ENCODE results near the gene USP34. TPM values are rescaled to one million over a fixed set of nuclear protein-coding genes. Genes with fewer than 3 reads are reported as not detected.
A peak's percentile ranks its signal among the peaks of the same experiment; 100 is the strongest.
"Not testable (repeated sequence)": the region's sequence is repeated elsewhere in the genome, so short reads cannot be mapped to it uniquely, and the experiment has no call there.

Gene USP34
- total and polyA plus RNA-seq, 5 experiments from 2014 or later: 14.5 to 157 (median 19.1) TPM

GRCh38 chr2:61387588-61387987 lies 83.3 kb downstream of the USP34 start:
- H3K27ac Mint-ChIP-seq, DNase-seq, ATAC-seq, H3K9me3 Mint-ChIP-seq, H3K4me1 Mint-ChIP-seq, H3K4me3 Mint-ChIP-seq, H3K27me3 Mint-ChIP-seq: not testable (repeated sequence)
- peaks cover 0 to 69% (median 13%) of the 10 kb centered on the region in 3 donors for H3K36me3 Mint-ChIP-seq
- POLR2A ChIA-PET: interaction anchor here (0.7 to 0.8 kb wide), 2 partner anchors 86 to 125 kb away, joined by 3 read pairs; no protein-coding TSS in a partner anchor

- peaks cover 0 to 20% (median 12%) of the 10 kb centered on the region in 4 donors for H3K4me1 Mint-ChIP-seq
- H3K27me3 Mint-ChIP-seq, DNase-seq, H3K4me3 Mint-ChIP-seq, H3K9me3 Mint-ChIP-seq, ATAC-seq: not testable (repeated sequence)
- H3K27ac Mint-ChIP-seq: peak overlapping the region in 2 of 10 donors; percentile 33 to 53
- POLR2A ChIA-PET: interaction anchor here (0.6 kb wide), 1 partner anchor 129 kb away, joined by 3 read pairs; no protein-coding TSS in a partner anchor
- H3K36me3 Mint-ChIP-seq: peaks cover 12 to 79% (median 44%) of the 10 kb centered on the region in 3 donors
These were observed 90.0 kb downstream of the USP34 start for GRCh38 chr2:61380882-61381197.

GRCh38 chr2:61380056-61380881 lies 90.6 kb downstream of the USP34 start:
- Mint-ChIP-seq H3K27me3 (no peaks in the 10 kb centered on the region), H3K27ac (peak overlapping the region in 2 of 10 donors; percentile 20 to 53), H3K4me1 (peaks cover 0 to 20% (median 12%) of the 10 kb centered on the region in 4 donors), H3K4me3 (no peak overlapping the region), H3K36me3 (peaks cover 12 to 81% (median 48%) of the 10 kb centered on the region in 3 donors), H3K9me3 (no peaks in the 10 kb centered on the region)
- POLR2A ChIA-PET: interaction anchor here (0.9 kb wide), 1 partner anchor 498 kb away, joined by 3 read pairs; no protein-coding TSS in a partner anchor
- DNase-seq: no peak
- no peak for ATAC-seq

DNA sequence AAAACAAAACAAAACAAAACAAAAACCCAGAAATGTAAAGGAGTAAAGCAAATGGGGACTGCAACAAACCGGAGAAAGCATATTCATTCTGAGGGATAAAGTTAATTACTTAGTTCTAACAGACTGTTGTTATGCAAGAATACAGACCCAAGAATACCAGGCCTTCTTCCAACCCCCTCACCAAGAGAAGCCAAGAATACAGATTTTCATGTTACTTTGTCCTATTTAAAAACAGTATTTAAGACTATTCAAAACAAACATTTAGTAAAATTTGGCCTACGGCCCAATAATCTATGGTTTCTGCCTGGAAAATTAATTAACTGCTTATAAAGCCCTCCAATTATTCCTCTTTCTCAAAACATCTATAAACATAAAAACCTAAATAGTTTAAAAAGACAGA lies 91.4 kb downstream of the USP34 start:
- Mint-ChIP-seq H3K36me3 (peaks cover 12 to 84% (median 53%) of the 10 kb centered on the region in 3 donors), H3K4me3 (peak overlapping the region in 1 of 10 donors; percentile 28)
- ATAC-seq: no peak

GRCh38 chr2:61378281-61378680 lies 92.6 kb downstream of the USP34 start:
- H3K27me3 Mint-ChIP-seq: no peaks in the 10 kb centered on the region
- H3K36me3 Mint-ChIP-seq: peaks cover 12 to 94% (median 58%) of the 10 kb centered on the region in 3 donors
- no peaks in the 10 kb centered on the region for H3K9me3 Mint-ChIP-seq
- POLR2A ChIA-PET: no interaction called here
- peaks cover 5 to 20% (median 16%) of the 10 kb centered on the region in 4 donors for H3K4me1 Mint-ChIP-seq
- no peak for DNase-seq
- H3K4me3 Mint-ChIP-seq: no peak overlapping the region
- no peak for ATAC-seq
- no peak overlapping the region for H3K27ac Mint-ChIP-seq

More for the DNA sequence above, 91.4 kb downstream of the USP34 start:
- POLR2A ChIA-PET: interaction anchor here (0.9 kb wide), 1 partner anchor 499 kb away, joined by 3 read pairs; no protein-coding TSS in a partner anchor
- no peak for DNase-seq
- Mint-ChIP-seq H3K27me3 (no peaks in the 10 kb centered on the region), H3K9me3 (no peaks in the 10 kb centered on the region), H3K27ac (peak overlapping the region in 3 of 10 donors; percentile 20 to 76 (median 34)), H3K4me1 (peaks cover 4 to 20% (median 13%) of the 10 kb centered on the region in 4 donors)

GRCh38 chr2:61377046-61377445 lies 93.8 kb downstream of the USP34 start:
- Mint-ChIP-seq H3K9me3 (no peaks in the 10 kb centered on the region), H3K27ac (no peak overlapping the region), H3K4me1 (peaks cover 6 to 16% (median 14%) of the 10 kb centered on the region in 4 donors), H3K4me3 (no peak overlapping the region), H3K27me3 (no peaks in the 10 kb centered on the region), H3K36me3 (peaks cover 12 to 93% (median 53%) of the 10 kb centered on the region in 3 donors)
- ATAC-seq: no peak
- POLR2A ChIA-PET: no interaction called here
- DNase-seq: no peak

DNA sequence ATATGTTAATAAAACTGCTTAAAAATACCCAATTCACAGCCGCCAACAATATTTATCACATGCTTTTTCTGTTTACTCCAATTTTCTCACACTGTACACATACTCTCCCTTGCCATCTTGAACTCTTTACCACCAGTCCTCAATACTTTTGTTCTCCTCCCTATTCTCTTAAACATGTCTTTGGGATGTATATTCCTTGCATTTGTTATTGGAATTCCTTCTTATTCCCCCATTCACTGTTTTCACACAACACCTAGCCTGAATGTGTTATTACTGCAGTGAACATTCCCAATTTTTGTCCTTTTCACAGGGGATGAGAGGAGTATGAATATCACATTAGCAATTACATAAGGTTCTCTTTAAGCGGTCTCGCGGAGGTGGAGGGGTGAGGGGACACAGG lies 94.7 kb downstream of the USP34 start:
- no peak for DNase-seq
- H3K27ac Mint-ChIP-seq: no peak overlapping the region
- H3K4me1 Mint-ChIP-seq: peaks cover 6 to 11% (median 7%) of the 10 kb centered on the region in 4 donors
- no peak overlapping the region for H3K4me3 Mint-ChIP-seq
- no peaks in the 10 kb centered on the region for H3K9me3 Mint-ChIP-seq
- peaks cover 12 to 88% (median 46%) of the 10 kb centered on the region in 3 donors for H3K36me3 Mint-ChIP-seq
- H3K27me3 Mint-ChIP-seq: no peaks in the 10 kb centered on the region
- ATAC-seq: no peak
- POLR2A ChIA-PET: no interaction called here

DNA sequence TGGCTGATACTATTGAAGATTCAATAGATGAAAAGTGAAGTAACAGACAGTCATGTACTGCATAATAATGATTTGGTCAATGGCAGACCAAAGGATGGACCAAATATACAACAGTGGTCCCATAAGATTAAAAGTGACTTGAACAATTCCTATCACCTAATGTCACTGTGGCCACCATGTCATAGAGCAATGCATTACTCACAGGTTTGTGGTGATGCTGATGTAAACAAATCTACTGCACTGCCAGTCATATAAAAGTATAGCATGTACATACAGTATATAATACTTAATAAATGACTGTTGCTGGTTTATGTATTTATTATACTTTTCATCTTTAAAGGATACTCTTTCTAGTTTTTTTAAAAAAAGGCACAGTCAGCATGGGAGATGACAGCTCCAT lies 99.9 kb downstream of the USP34 start:
- peaks cover 2 to 87% (median 34%) of the 10 kb centered on the region in 3 donors for H3K36me3 Mint-ChIP-seq
- no peak for DNase-seq
- POLR2A ChIA-PET: interaction anchor here (0.7 kb wide), 1 partner anchor 164 kb away, joined by 3 read pairs; no protein-coding TSS in a partner anchor
- peaks cover 10 to 34% (median 32%) of the 10 kb centered on the region in 4 donors for H3K4me1 Mint-ChIP-seq
- H3K9me3 Mint-ChIP-seq: no peaks in the 10 kb centered on the region
- H3K4me3 Mint-ChIP-seq: no peak overlapping the region
- H3K27me3 Mint-ChIP-seq: no peaks in the 10 kb centered on the region
- ATAC-seq: no peak
- H3K27ac Mint-ChIP-seq: peak overlapping the region in 2 of 10 donors; percentile 4 to 8

GRCh38 chr2:61368687-61369665 lies 101.9 kb downstream of the USP34 start:
- POLR2A ChIA-PET: no interaction called here
- peak overlapping the region in 1 of 10 donors; percentile 6 for H3K4me3 Mint-ChIP-seq
- peak in 3 of 10 donors; percentile 6 to 10 (median 8) for DNase-seq
- no peaks in the 10 kb centered on the region for H3K27me3 Mint-ChIP-seq
- peak overlapping the region in 7 of 10 donors; percentile 1 to 78 (median 53) for H3K27ac Mint-ChIP-seq
- H3K36me3 Mint-ChIP-seq: peaks cover 0 to 75% (median 19%) of the 10 kb centered on the region in 3 donors
- no peaks in the 10 kb centered on the region for H3K9me3 Mint-ChIP-seq
- H3K4me1 Mint-ChIP-seq: peaks cover 10 to 47% (median 40%) of the 10 kb centered on the region in 4 donors
- ATAC-seq: peak in 1 of 2 donors; percentile 33

GRCh38 chr2:61367177-61367576 lies 103.7 kb downstream of the USP34 start:
- no peak overlapping the region for H3K4me3 Mint-ChIP-seq
- H3K36me3 Mint-ChIP-seq: peaks cover 11 to 75% (median 31%) of the 10 kb centered on the region in 3 donors
- H3K27me3 Mint-ChIP-seq: no peaks in the 10 kb centered on the region
- peaks cover 0 to 2% (median 0%) of the 10 kb centered on the region in 9 donors for H3K9me3 Mint-ChIP-seq
- peak overlapping the region in 1 of 10 donors; percentile 62 for H3K27ac Mint-ChIP-seq
- POLR2A ChIA-PET: no interaction called here
- ATAC-seq (no peak), DNase-seq (no peak)
- peaks cover 12 to 55% (median 47%) of the 10 kb centered on the region in 4 donors for H3K4me1 Mint-ChIP-seq

GRCh38 chr2:61363580-61363979 lies 107.3 kb downstream of the USP34 start:
- ATAC-seq (no peak), DNase-seq (no peak)
- Mint-ChIP-seq H3K27ac (peak overlapping the region in 3 of 10 donors; percentile 18 to 68 (median 22)), H3K27me3 (no peaks in the 10 kb centered on the region), H3K4me3 (no peak overlapping the region), H3K9me3 (peaks cover 0 to 2% (median 0%) of the 10 kb centered on the region in 9 donors), H3K4me1 (peaks cover 17 to 76% (median 59%) of the 10 kb centered on the region in 4 donors), H3K36me3 (peaks cover 12 to 68% (median 37%) of the 10 kb centered on the region in 3 donors)
- POLR2A ChIA-PET: no interaction called here

- no peaks in the 10 kb centered on the region for H3K27me3 Mint-ChIP-seq
- H3K9me3 Mint-ChIP-seq: peaks cover 0 to 2% (median 0%) of the 10 kb centered on the region in 9 donors
- POLR2A ChIA-PET: no interaction called here
- no peak overlapping the region for H3K4me3 Mint-ChIP-seq
- H3K36me3 Mint-ChIP-seq: peaks cover 12 to 67% (median 32%) of the 10 kb centered on the region in 3 donors
- no peak for ATAC-seq
- peaks cover 19 to 74% (median 57%) of the 10 kb centered on the region in 4 donors for H3K4me1 Mint-ChIP-seq
- no peak overlapping the region for H3K27ac Mint-ChIP-seq
- no peak for DNase-seq
These were observed 108.0 kb downstream of the USP34 start for GRCh38 chr2:61362873-61363272.

Data from naive thymus-derived CD8-positive, alpha-beta T cell (primary cell).